ENCODE results near the gene QARS1.

The QARS1 gene

DNA sequence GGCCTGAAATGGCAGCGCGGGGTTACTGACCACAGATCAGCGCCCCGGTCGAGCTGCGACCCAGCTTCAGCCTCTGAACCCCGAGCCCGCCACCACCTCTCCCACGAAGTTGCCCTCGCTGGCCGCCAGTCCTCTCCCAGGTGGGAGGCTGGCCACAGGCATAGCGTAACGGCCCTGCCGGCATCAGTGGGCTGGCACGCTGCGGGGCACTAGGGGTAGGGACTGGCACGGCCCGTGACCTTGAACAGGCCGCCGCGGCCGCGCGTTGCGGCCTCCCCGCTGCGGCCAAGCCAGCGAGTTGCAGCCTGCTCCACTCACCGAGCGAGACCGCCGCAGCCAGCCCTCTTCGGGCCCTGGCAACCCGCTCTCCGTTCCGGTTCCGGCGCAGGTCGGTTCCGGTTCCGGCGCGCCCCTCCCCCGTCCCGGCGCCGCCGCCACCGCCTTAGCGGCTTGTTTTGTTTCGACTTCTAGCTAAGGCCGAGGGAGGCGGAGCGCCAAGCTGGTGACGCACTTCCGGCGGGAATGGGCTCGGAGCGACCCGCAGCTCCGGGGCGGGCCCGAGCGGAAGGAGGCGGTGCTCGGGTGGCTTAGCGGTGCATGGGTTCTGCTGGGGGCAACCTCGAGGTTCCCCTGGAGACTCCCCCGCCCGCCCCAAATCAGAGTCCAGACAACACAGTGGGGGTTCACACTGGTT lies 16.0 kb upstream of the QARS1 start, which contains the start of gene USP19:
TSS of gene USP19 (minus strand) at position 386 of the 694 bp plus-strand sequence. CDS start 1,678 bp downstream, outside the sequence.
- peak; percentile 89 for DNase-seq (ENCODE audit: low read depth)

DNA sequence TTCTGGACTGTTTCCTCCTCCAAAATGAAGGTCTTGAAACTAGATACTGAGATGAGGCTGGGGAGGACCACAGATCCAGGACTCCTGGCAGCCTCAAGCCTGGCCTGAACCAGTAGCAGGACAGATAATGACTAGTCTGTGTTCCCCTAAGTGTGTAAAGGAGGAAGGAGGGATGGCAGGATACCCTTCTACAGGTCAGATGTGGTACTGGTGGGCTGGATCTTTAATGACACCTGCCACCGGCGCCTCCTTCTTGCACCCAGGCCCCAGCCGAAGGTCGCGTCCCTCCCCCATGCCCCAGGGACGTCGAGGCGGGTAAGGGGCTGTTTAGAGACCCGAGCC lies 15.5 kb upstream of the QARS1 start:
- no peak for DNase-seq (ENCODE audit: low read depth)

DNA sequence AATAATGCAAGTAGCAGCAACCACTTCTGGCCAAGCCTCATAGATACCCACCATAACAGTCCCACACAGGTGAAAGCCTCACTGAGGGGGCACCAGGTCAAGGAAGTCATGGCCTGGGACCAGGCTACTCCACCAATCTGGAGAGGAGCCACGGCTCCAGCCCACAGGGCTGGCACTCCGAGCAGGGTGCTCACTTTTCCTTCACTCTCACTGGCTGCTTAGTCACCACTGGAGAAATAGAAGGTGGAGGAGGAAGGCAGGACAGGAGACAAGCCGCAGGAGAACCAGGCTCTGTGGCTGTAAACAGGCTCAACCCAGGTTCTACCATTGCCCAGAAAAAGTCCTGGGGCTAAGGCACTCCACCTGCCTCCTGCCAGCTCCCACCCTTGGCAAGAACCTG lies 14.9 kb upstream of the QARS1 start:
- DNase-seq (ENCODE audit: low read depth) = no peak

DNA sequence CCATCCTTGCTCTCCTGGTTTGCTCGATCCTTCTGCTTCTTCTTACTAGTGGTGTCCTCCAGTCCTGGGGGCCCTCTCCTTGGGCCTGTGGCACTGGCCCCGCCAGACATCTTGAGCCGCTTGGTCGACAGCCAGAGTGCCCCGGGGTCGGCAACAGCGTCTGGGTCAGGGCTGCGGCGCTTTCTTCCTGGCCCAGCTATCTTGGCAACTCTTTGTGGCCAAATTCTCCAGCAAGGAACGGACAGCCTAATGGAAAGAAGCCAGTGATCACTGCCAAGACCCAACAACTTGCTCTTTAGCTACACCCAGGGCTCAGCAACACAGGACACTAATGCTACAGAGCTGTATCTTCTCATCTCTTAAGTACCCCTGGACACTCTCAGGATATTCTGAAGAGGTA lies 14.5 kb upstream of the QARS1 start:
- no peak for DNase-seq (ENCODE audit: low read depth)

DNA sequence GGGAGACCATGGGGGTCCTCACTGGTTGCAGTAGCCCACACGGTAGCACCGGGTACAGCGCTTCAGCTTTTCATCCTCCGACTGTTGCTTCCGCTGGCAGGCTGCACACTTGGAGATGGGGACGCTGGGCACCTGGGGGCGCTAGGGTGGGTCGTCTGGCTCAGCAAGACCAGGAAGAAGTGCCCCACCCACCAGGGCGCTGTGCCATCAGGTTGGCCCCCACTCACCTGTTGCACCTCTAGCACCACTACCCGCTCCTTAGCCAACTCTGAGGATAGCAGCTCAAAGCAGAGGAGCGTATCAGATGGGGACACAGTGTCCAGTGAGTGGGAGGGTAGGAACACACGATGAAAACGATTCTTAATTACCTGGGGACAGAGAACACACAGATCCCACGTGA lies 7.7 kb upstream of the QARS1 start:
- no peak for DNase-seq (ENCODE audit: low read depth)

DNA sequence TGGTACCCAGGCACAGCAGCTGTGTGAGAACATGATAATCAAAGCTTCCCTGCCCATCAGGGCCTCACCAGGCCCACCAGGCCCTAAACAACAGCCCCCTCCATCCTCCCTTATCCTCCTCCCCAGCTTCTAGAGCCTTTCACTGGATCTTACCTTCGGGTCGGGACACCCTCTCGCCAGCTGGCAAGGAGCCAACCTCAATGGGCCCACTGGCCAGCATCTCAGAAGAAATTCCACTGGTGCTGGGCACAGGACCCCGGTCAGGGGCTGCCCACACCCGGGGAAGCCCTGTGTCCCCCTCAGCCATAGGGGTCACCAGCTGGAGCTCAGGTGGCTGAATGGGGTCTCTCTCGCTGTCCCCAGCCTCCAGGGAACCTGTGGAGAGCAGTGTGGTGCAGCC lies 6.8 kb upstream of the QARS1 start:
- DNase-seq (ENCODE audit: low read depth) = no peak

DNA sequence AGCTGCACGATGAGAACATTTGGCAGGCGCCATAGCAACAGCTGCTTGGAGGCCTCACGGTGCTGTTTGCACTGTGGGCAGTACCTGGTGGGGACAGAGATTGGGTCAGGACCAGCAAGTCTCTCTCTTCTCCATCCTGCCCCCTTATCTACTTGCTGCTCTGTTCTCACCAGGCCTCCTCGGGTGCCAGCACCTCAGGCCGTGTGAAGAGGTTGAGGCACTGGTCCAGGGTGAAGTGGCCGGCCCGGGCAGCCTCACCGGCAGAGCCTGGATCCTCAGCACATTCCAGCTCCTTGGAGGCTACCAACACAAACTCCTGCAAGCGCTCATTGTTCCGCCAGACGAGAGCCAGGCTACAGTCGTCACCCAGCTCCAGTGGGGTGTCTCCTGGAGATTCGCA lies 6.2 kb upstream of the QARS1 start:
- no peak for DNase-seq (ENCODE audit: low read depth)

DNA sequence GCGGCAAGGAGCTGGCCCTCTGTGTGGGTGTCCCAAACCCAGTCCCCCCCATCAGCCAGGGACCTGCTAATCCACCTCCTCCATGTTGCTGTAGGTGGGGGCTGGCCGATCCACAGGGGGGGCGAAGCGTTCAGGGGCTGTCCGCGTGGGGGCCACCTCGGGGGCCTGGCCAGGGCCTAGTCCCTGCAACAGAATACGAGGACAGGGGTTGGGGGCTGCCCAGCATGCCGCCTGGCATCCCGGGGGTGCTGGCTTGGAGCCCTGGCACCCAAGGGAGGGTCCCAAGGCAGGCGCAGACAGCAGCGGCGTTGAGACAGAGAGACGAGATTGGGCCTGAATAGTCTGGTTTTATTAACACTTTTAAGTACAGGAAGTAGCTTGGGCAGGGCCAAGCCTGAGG lies 3.8 kb upstream of the QARS1 start:
- no peak for DNase-seq (ENCODE audit: low read depth)

DNA sequence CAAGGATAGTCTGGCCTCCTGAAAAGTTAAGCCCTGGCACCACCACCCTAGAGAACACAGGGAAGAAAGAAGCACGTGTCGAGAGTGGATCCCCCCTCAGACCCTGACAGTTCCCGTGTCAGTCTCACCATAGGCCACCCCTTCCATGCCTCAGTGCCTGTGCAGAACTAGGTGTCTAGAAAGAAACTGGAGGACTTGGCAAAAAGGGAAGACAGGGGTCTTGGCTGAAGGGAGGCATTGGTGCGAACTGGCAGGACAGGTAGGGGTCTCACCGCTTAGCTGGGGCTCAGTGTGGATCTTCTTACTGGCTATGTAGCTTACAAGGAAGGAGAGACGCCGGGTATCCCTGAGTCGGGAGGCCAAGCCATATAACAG lies 518 bp downstream of the QARS1 start:
- DNase-seq (ENCODE audit: low read depth) = no peak

DNA sequence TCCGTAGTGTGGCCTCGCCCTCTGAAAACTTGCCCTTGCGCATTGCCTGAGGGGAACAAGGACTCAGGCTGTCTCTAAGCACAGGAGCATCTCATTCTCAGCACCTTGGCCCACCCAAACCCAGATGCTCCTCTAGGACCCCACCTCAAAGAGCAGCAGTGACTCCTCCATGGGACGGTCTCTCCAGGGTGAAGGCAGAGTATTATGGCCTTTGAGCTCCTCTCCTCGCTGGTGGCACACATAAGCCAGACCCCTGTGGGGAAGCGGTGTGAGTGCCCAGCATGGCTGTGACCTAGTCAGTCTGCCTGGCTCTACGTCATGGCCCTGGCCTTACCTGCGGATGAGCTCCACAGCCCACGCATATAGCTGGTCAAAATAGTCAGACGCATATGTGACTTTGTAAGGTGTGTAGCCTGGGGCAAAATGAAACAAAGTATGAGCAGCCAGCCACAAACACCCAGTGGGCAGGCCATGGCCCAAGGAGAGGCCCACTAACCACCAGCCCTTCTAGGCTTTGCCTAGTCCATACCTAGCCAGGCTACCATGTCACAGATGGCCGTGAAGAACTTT lies 4.4 kb downstream of the QARS1 start:
- DNase-seq (ENCODE audit: low read depth) = no peak

DNA sequence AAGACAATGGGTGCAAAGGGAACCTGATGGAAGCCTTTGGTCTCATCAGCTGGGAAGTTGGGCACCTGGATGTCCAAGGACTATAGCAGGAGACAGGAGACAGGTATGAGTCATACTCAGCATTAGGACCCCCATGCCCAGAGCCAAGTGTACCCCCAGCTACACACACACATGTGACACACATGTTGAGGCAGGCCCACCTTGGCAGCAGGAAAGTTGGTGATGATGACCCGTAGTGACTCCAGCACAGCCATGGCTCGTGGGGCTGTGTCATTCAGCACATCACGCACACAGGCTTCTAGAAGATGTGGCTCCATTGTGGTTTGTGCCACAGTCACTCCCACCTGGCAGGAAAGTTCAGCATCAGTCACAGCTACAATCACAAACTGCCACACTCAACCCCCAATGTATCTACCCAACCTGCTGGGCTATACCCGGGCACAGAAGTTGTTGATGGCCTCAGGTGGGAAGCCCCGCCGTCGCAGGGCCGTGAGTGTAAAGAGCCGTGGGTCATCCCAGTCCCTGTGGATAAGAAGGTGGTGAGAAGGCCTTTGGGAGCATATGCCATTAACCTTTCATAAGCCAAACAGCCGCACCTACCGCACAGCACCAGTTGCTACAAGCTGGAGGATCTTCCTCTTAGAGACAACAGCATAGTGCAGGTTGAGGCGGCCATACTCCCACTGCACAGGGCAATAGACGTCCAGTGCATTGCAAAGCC lies 5.5 kb downstream of the QARS1 start:
- no peak for DNase-seq (ENCODE audit: low read depth)

DNA sequence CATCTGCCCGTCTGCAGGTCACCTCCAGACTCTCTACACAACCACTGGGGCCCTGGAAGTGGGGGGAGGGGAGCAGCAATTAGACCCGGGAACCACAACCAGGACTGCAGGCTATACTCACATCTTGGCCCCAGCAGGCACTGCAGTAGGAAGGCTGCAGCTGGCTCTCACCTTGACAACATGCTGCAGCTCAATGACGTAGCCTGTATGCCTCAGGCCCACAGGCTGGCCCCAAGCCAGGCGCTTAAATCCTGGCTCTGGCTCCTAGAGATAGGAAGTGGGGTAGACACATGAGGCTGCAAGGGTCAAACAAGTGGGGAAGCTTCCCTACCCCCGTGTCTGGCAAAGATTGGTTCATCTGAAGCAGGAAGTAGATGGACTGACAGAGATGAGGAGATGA lies 6.1 kb downstream of the QARS1 start:
- no peak for DNase-seq (ENCODE audit: low read depth)

DNA sequence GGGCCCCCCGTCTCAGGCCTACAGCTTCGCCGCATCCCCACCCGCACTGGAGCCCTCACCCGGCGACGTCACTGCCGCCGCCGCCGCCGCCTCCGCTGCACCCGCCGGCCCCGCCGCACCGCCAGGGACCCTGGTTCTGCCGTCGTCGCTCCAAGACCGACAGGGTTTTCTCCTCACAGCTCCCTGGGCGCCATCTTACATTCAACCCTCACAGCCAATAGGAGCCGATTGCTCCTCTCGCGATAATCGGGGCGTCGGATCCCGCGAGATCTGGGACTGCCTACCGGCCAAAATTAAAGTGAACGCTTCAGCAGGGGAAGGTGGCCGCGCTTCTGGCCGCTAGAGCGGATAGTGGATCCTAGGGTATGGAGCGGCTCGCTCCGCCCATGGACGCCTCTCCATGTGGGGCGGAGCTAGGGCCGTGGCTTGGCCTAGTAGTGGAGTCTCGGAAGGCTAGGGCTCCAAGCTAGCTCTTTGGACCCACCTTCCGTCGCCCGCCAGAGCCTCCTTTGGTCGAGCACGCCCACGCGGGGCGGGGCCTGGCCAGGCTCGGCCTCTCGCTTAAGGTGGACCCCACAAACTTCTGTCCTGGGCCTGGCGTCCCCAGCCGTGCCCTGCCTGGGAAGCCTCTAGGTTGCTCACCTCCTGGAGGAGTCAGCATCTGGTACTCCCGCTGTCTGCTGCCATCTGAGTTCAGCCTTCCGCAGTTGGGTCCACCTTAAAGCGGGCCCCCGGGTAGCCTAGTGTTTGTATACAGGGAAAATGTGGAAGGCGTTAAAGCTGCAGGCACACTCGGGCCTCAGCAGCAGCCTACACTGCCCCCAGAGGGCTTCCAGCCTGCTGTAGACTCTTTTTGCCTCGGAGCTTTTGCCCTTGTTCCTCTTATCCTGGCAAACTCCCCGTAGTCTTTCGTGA lies 10.4 kb downstream of the QARS1 start, which contains the start of gene QRICH1:
TSS of gene QRICH1 (minus strand) at position 219 of the 915 bp plus-strand sequence. CDS start 17,054 bp downstream, outside the sequence.
- peak; percentile 93 for DNase-seq (ENCODE audit: low read depth)

DNA sequence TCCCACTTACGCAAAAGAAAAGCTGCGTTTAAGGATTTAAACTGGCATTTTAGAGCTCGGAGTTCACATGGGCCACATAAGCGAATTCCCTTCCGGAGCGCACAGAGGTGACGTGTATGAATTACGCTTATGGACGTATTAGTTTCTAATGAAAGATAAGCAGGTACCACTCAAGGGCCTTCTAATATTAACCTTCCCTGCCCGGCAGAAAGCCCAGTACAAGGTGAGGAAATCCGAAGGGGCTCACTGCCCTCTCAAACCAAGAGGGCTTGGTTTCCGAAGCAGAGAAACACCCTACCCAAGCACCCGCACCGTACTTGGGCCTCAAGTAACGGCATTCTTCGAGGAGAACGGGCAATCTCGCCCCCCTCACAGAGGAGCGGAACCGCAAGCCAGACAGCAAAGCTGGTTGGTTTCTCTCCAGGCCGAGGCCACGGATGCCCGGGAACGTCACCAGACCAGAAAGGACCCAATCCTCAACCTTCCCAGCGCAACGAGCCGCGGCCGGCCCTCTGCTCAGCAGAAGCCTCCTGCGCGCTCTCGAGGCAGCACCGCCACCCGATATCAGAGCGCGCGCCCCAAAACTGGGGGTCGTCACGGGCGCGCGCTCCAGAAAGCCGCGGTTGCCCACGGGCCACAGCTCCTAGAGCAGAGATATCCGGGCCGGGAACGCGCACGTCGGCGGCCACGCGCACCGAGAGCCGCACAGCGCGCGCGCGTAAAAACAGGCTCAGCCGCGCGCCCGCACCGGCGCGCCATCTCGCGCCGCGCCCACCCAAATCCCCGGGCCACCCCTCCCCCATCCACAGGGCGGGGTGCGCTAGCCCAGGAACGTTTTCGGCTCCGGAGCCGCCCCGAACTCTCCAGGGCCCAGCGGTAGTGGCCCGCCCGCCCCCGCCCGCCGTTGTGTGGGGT lies 11.4 kb downstream of the QARS1 start:
- DNase-seq (ENCODE audit: low read depth) = peak; percentile 67

DNA sequence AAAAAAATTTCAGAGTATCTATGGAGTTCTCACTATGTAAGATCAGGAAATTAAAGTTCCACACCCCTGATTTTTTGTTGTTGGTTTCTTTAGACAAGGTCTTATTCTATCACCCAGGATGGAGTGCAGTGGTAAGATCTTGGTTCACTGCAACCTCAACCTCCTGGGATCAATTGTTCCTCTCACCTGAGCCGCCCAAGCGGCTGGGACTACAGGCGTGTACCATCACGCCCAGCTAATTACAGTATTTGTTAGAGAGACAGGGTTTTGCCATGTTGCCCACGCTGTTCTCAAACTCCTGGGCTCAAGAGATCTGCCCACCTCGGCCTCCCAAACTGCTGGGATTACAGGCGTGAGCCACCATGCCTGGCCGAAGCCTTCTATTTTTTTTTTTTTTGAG lies 23.1 kb downstream of the QARS1 start:
- no peak for DNase-seq (ENCODE audit: low read depth)

DNA sequence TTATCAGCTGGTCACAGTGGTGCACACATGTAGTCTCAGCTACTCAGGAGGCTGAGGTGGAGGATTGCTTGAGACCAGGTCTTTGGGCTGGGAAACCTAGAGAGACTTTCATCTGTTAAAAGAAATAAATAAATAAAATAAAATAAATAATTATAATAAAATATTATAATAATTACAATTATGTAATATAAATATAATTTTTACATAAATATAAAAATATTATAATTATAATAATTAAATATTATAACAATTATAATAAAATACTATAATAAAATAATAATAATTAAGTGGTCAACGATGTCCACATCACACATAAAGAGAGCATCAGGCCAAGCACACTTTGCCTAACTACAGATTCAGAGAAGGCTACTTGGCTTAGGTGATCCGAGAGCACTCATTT lies 25.3 kb downstream of the QARS1 start:
- no peak for DNase-seq (ENCODE audit: low read depth)

DNA sequence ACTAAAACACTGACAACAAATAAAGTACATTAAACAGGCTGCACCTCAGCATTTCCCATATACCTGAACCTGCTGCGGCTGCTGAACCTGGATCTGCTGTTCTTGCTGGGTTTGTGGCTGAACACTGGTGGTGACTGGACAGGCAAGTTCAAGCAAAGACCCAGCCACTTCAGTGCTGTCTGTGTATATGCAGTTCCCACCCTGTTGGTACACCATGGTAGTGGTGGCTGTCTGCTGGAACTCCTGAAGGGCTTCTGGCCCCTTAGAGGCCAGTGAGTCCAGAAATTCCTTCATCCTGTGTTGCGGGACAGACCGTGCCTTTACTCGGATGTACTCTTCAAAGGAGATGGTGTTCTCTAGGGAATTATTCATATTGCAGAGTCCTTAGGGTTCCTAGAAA lies 27.9 kb downstream of the QARS1 start:
- no peak for DNase-seq (ENCODE audit: low read depth)

DNA sequence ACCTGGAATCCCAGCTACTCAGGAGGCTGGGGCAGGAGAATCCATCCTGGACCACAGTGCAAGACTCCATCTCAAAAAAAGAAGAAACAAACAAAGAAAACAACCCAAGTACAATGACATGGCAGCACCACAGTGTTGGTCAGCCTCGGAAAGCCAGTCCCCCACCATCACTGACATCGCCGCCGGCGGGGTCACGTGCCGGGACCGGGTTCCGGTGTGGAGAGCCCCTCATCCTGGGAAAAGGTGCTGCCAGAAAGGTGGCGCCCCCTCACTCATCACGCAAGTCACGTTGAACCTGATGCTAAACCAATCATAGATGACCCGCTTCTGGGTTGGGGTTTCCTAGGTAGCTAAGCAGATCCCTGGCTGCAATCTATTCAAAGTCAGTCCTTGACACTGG lies 28.4 kb downstream of the QARS1 start:
- DNase-seq (ENCODE audit: low read depth) = no peak

DNA sequence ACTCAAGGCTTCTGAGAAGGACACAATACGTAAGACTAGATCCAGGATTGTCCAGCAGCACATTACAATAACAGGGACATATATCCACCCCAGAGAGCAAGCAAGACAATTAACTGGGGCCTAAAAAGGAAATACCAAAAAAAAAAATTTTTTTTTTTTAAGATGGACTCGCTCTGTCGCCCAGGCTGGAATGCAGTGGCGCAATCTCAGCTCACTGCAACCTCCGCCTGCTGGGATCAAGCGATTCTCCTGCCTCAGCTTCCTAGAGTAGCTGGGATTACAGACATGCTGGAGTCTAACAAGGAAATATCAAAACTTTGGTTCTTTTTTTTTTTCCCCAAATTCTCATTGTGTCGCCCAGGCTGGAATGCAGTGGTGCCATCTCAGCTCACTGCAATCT lies 46.5 kb downstream of the QARS1 start:
- no peak for DNase-seq (ENCODE audit: low read depth)

DNA sequence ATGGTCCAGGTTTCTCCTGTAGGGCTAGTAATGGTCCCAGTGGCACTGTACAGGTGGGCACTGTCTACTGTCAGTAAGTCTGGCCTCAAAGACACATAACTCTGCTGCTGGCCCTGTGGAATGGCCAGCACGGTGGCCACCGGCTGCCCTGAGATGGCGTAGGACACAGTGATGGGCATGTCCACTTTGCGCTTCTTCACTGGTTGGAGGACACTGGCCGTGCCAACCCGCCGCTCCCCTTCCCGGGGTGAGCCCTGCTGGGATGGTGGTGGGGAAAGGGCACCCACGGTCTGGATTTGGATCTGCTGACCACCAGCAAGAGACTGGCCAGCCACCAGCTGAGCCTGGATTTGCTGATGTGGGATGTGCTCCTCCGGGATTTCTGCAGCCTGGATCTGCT lies 47.3 kb downstream of the QARS1 start:
- DNase-seq (ENCODE audit: low read depth) = no peak

DNA sequence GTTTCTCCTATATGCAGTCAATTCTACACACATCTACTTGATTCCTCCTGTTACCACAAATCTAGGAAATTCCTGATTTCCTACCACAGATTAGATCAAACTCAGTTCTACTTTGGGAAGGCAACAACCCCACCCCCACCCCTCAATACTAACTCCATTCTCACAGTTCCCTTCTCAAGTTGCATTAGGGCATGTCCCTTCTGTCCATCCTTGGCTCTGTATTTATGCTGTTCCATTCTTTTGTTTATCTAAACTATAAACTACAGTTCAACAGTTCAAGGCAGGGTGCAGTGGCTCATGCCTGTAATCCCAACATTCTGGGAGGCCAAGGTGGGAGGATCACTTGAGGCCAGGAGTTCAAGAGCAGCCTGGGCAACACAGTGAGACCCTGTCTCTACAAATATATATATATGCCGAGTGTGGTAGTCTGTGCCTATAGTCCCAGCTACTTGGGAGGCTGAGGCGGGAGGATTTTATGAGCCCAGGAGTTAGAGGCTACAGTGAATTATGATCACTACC lies 50.2 kb downstream of the QARS1 start:
- no peak for DNase-seq (ENCODE audit: low read depth)
